ENCODE data around the gene FAM107B. TPM values are rescaled to one million over a fixed set of nuclear protein-coding genes. Genes with fewer than 3 reads are reported as not detected.

The FAM107B gene
- total RNA-seq, 1 experiment from 2014 or later, result 24.5 TPM

GRCh38 chr10:14586901-14587300 lies 187.8 kb downstream of the FAM107B start:
- Mint-ChIP-seq H3K36me3 (ENCODE audit: insufficient read depth in 1 of 3, low read depth in 3 of 3) (peaks cover 0 to 3% (median 2%) of the 10 kb centered on the region in 3 experiments; a peak in 4 of 7 replicates), H3K4me3 (no peak overlapping the region), H3K4me1 (peaks cover 49 to 58% of the 10 kb centered on the region in 2 experiments), H3K27ac (peak overlapping the region in 1 of 3 experiments; percentile 24; a peak in 1 of 7 replicates), H3K27me3 (ENCODE audit: low read depth) (no peaks in the 10 kb centered on the region), H3K9me3 (no peaks in the 10 kb centered on the region)
- no peak for TF ChIP-seq CTCF (conservative IDR thresholded peaks at IDR 0.05)
- Histone ChIP-seq H3K27me3 (ENCODE audit: insufficient read depth, low read length) (no peaks in the 10 kb centered on the region), H2BK5ac (ENCODE audit: insufficient read length, low read length) (no peak overlapping the region), H3K4me1 (ENCODE audit: insufficient read depth, low read length) (peaks cover 9% of the 10 kb centered on the region), H2BK15ac (ENCODE audit: low read depth, low read length) (no peak overlapping the region), H3K9me3 (ENCODE audit: control insufficient read depth, low read depth, low read length) (no peaks in the 10 kb centered on the region), H2BK12ac (ENCODE audit: insufficient read length, low read depth, low read length) (no peak overlapping the region), H4K5ac (ENCODE audit: insufficient read length, low read depth, low read length) (no peak overlapping the region), H3K56ac (ENCODE audit: insufficient read length, low read depth, low read length) (no peak overlapping the region), H3K4ac (ENCODE audit: low read depth, low read length) (no peak overlapping the region), H3K23ac (ENCODE audit: insufficient read length, low read depth, low read length) (no peak overlapping the region), H3K9ac (ENCODE audit: extremely low read depth, insufficient read length, low read length) (no peak overlapping the region), H3K4me2 (ENCODE audit: insufficient read depth, insufficient read length, low read length) (no peak overlapping the region), H2AK5ac (ENCODE audit: insufficient read length, low read length) (no peak overlapping the region), H2BK20ac (ENCODE audit: low read depth, low read length, poor library complexity, severe bottlenecking) (no peak overlapping the region), H3K18ac (ENCODE audit: insufficient read length, low read depth, low read length) (no peak overlapping the region), H3K79me1 (ENCODE audit: insufficient read depth, low read depth, low read length, poor library complexity, severe bottlenecking) (no peaks in the 10 kb centered on the region), H3K79me2 (ENCODE audit: insufficient read depth, low read length) (peaks cover 3% of the 10 kb centered on the region; the same call in 1 of the 2 replicates), H3K27ac (ENCODE audit: insufficient read length, low read depth, low read length) (no peak overlapping the region), H2BK120ac (ENCODE audit: low read depth, low read length, poor library complexity, severe bottlenecking) (no peak overlapping the region), H3K23me2 (ENCODE audit: insufficient read length, low read depth, low read length, poor library complexity, severe bottlenecking) (no peaks in the 10 kb centered on the region), H4K20me1 (ENCODE audit: control insufficient read depth, insufficient read depth, insufficient read length) (no peaks in the 10 kb centered on the region), H4K91ac (ENCODE audit: insufficient read length, low read depth, low read length) (no peak overlapping the region), H3T11ph (ENCODE audit: low read length) (no peak overlapping the region), H2AFZ (ENCODE audit: low read length) (no peak overlapping the region), H3K14ac (ENCODE audit: insufficient read depth, low read length) (no peak overlapping the region), H4K8ac (replicated peaks; ENCODE audit: insufficient read length, low read depth, low read length) (no peak overlapping the region)
- DNase-seq, result peak; percentile 6
- WGBS (ENCODE audit: extremely low coverage, insufficient read length, low lambda C conversion rate), result no CpG with 5 or more reads among the region's 6 CpGs

All from H9 (cell line).